Measurements from ENCODE around the gene HERC2. TPM values are rescaled to one million over a fixed set of nuclear protein-coding genes. Genes with fewer than 3 reads are reported as not detected.

The HERC2 gene
- total and polyA plus RNA-seq, 9 of the 15 experiments (the other 6 are each of a cell fraction or from before 2014, with no cell fraction given): 10.6 to 84.0 (median 42.6) TPM

DNA sequence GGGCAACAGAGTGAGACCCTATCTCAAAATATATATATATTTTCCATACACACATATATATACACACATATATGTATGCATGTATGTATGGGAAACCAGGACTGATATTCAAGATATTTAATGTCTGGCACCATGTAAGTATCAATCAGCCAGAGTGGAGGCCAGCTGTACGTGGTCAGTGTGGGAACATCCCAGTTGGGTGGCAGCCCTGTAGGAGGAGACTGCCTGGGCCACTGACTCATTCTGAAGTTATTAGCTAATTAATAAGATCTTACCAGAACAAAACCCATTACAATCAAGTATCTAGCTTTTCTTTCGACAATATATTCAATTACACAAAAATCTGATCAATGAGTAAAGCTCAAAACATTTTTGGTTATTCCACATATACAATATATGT is 137.8 kb downstream of the HERC2 start:
- no peak for TF ChIP-seq MEF2A (IDR thresholded peaks at IDR 0.05; ENCODE audit: control insufficient read depth, low read depth, low read length)
- no peak for TF ChIP-seq ZNF224 (CRISPR knock-in tag; IDR thresholded peaks at IDR 0.05)
- no peak for TF ChIP-seq KLF1 (tag; IDR thresholded peaks at IDR 0.05)
- no peak for TF ChIP-seq XRCC4 (IDR thresholded peaks at IDR 0.05; ENCODE audit: extremely low read depth, insufficient read depth, insufficient read length)
- TF ChIP-seq ZSCAN32 (CRISPR knock-in tag; IDR thresholded peaks at IDR 0.05): no peak
- no peak for TF ChIP-seq ZNF445 (CRISPR knock-in tag; IDR thresholded peaks at IDR 0.05; ENCODE audit: low read depth)
- no peak for TF ChIP-seq DMBX1 (CRISPR knock-in tag; IDR thresholded peaks at IDR 0.05; ENCODE audit: borderline replicate concordance)
- TF ChIP-seq MBD2 (IDR thresholded peaks at IDR 0.05; ENCODE audit: borderline replicate concordance, low read depth): no peak
- TF ChIP-seq HLTF (IDR thresholded peaks at IDR 0.05): no peak
- TF ChIP-seq SLC30A9 (CRISPR knock-in tag; IDR thresholded peaks at IDR 0.05): no peak
- TF ChIP-seq NBN (IDR thresholded peaks at IDR 0.05; ENCODE audit: low read depth): no peak
- TF ChIP-seq PML (IDR thresholded peaks at IDR 0.05; ENCODE audit: low read length): no peak
- TF ChIP-seq TAF9B (IDR thresholded peaks at IDR 0.05; ENCODE audit: partially characterized antibody): no peak
- TF ChIP-seq, protein P1, sequence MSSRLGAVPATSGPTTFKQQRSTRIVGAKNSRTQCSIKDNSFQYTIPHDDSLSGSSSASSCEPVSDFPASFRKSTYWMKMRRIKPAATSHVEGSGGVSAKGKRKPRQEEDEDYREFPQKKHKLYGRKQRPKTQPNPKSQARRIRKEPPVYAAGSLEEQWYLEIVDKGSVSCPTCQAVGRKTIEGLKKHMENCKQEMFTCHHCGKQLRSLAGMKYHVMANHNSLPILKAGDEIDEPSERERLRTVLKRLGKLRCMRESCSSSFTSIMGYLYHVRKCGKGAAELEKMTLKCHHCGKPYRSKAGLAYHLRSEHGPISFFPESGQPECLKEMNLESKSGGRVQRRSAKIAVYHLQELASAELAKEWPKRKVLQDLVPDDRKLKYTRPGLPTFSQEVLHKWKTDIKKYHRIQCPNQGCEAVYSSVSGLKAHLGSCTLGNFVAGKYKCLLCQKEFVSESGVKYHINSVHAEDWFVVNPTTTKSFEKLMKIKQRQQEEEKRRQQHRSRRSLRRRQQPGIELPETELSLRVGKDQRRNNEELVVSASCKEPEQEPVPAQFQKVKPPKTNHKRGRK (tag; IDR thresholded peaks at IDR 0.05): no peak
- TF ChIP-seq HMG20A (CRISPR knock-in tag; conservative IDR thresholded peaks at IDR 0.05): no peak
- no peak for TF ChIP-seq ZNF830 (CRISPR knock-in tag; IDR thresholded peaks at IDR 0.05)
- TF ChIP-seq NR2F6 (CRISPR knock-in tag; IDR thresholded peaks at IDR 0.05): no peak
- TF ChIP-seq DDX20 (tag; IDR thresholded peaks at IDR 0.05; ENCODE audit: low read depth): no peak
- TF ChIP-seq, protein P2, sequence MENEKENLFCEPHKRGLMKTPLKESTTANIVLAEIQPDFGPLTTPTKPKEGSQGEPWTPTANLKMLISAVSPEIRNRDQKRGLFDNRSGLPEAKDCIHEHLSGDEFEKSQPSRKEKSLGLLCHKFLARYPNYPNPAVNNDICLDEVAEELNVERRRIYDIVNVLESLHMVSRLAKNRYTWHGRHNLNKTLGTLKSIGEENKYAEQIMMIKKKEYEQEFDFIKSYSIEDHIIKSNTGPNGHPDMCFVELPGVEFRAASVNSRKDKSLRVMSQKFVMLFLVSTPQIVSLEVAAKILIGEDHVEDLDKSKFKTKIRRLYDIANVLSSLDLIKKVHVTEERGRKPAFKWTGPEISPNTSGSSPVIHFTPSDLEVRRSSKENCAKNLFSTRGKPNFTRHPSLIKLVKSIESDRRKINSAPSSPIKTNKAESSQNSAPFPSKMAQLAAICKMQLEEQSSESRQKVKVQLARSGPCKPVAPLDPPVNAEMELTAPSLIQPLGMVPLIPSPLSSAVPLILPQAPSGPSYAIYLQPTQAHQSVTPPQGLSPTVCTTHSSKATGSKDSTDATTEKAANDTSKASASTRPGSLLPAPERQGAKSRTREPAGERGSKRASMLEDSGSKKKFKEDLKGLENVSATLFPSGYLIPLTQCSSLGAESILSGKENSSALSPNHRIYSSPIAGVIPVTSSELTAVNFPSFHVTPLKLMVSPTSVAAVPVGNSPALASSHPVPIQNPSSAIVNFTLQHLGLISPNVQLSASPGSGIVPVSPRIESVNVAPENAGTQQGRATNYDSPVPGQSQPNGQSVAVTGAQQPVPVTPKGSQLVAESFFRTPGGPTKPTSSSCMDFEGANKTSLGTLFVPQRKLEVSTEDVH (IDR thresholded peaks at IDR 0.05; ENCODE audit: low read depth, partially characterized antibody): no peak
- peaks cover 84% of the 10 kb centered on the region for H3K36me3 ChIP-seq (ENCODE audit: control insufficient read depth, insufficient read depth, low read length)
- CTCF ChIA-PET (ENCODE audit: low intra/inter-chr PET ratio): no interaction called here

More for the DNA sequence above, 137.8 kb downstream of the HERC2 start:
- Histone ChIP-seq H3K79me2 (ENCODE audit: control insufficient read depth, insufficient read depth, low read length) (no peaks in the 10 kb centered on the region), H3K4me3 (no peak overlapping the region), H3K27me3 (ENCODE audit: control insufficient read depth in 2 of 2, insufficient read depth in 2 of 2, low read length in 2 of 2) (no peaks in the 10 kb centered on the region), H3K9me1 (ENCODE audit: control insufficient read depth, insufficient read depth, low read length) (no peaks in the 10 kb centered on the region), H3K9ac (ENCODE audit: insufficient read depth in 1 of 2, low read depth in 2 of 2, low read length in 2 of 2) (no peak overlapping the region), H3K4me2 (ENCODE audit: insufficient read depth, low read length) (no peak overlapping the region), H4K20me1 (replicated peaks; ENCODE audit: control insufficient read depth, insufficient read depth, low read length) (no peaks in the 10 kb centered on the region), H3K4me1 (replicated peaks in 1 of 2; ENCODE audit: control insufficient read depth in 2 of 2, insufficient read depth in 2 of 2, low read length in 2 of 2) (no peaks in the 10 kb centered on the region), H3K9me3 (replicated peaks; ENCODE audit: control insufficient read depth, insufficient read depth, low read depth, low read length) (no peaks in the 10 kb centered on the region), H2AFZ (ENCODE audit: low read depth, low read length) (no peak overlapping the region), H3K27ac (ENCODE audit: extremely low read depth, low read depth, low read length) (no peak overlapping the region)
- intact Hi-C loops (cut with micrococcal nuclease) (no loop called here), in situ Hi-C loops (cut with MboI) (no loop called here)
- WGBS (ENCODE audit: insufficient coverage, low coverage, missing lambda C conversion rate): 95% methylated on average over 2 of the region's 2 CpGs
- POLR2A ChIA-PET: interaction anchor here (1.1 kb wide), 1 partner anchor 15 kb away, joined by 3 read pairs; no protein-coding TSS in a partner anchor
- ATAC-seq (no peak), DNase-seq (ENCODE audit: extremely low read depth in 1 of 4, low spot score in 3 of 4) (no peak), FAIRE-seq (no peak)
- BruUV-seq (replicated peaks): no TSS peak
